Measurements from ENCODE around the gene TRPC1.
"Not testable (repeated sequence)": the region's sequence is repeated elsewhere in the genome, so short reads cannot be mapped to it uniquely, and the experiment has no call there.

Gene TRPC1

DNA sequence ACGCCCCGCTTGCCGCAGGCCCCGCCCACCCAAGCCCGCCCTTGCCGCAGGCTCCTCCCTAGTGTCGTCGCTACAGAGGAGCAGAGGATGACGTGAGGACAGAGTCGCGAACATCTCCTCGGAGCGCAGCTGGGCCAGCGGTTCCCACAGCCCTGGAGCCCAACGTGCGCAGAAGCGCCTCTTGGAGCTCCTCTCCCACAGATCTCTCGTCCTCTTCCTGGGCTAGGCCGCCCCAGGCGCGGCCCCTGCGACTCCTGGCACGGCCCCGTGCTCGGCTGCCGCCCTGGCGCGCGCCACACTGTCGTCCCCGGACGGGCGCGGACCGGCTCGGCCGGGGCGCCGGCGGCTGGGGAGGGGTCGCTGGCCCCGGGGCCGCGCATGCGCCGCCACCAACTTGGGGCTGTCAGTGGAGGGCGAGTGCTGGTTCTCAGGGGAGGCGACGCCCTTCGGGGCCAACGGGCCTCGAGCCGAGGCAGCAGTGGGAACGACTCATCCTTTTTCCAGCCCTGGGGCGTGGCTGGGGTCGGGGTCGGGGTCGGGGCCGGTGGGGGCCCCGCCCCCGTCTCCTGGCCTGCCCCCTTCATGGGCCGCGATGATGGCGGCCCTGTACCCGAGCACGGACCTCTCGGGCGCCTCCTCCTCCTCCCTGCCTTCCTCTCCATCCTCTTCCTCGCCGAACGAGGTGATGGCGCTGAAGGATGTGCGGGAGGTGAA lies at the start of gene TRPC1:
Gene TRPC1, plus strand, starts transcription at position 67 of the 714 bp plus-strand sequence. Its CDS starts 526 bp downstream, at position 593.
- peak; percentile 47 for DNase-seq (ENCODE audit: low read depth)

- DNase-seq (ENCODE audit: low read depth) = no peak
Observed at GRCh38 chr3:142676151-142676550, 47.7 kb upstream of the TRPC1 start.

GRCh38 chr3:142680710-142681109 lies 43.1 kb upstream of the TRPC1 start:
- no peak for DNase-seq (ENCODE audit: low read depth)

- no peak for DNase-seq (ENCODE audit: low read depth)
Observed at GRCh38 chr3:142690613-142691012, 33.2 kb upstream of the TRPC1 start.

- DNase-seq (ENCODE audit: low read depth) = no peak
Observed at GRCh38 chr3:142691527-142691926, 32.3 kb upstream of the TRPC1 start.

DNA sequence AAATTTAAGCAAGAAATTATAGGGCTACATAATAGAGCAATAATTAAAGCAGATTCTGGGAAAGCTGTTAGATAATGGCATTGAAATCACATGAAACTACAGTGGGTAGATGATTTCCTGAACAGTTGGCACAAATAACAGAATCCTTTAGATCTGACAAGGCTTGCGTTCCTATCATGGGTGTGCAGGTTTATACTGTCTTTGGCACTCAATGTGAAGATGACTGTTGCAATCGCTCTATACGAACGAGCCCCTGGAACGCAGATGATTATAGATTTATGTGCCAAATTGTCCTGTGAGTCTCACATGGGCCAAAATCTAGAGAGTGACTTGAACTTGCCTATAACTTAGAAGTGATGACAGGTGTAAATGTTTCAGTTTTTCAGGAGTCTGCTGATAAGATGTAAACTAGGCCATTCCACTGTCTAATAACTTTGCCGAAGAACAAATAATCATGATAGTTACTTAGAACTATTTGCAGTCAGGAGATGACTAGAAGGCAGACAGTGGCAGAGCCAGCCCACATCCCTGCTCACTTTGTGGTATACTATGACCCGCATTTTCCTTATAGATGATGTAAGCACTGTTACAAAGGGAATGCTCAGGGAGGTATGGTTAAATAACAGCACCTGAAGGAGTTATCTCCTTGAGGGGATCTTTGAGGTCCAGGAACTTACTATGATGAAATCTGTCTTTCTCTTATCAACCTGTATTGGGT lies 30.5 kb upstream of the TRPC1 start:
- DNase-seq (ENCODE audit: low read depth) = no peak

- no peak for DNase-seq (ENCODE audit: low read depth)
Observed at GRCh38 chr3:142694225-142694624, 29.6 kb upstream of the TRPC1 start.

DNA sequence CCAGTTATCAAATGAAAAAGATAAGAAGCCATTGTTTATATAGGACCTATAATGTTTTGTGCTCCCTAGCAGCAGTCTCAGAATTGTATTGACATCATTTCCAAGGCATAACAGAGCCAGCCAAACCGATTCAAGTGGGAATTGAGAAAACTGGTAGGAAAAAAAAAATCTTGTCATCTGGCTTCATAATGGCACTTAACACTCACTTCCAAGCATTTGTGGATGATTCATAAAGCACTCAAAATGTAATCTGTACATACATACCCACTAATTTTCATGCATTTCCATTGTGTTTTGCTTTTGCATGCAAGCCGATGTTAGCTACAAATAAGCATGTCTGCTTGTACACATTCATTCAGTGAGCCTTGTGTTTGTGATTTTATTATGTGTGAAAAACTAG lies 18.6 kb upstream of the TRPC1 start:
- DNase-seq (ENCODE audit: low read depth) = peak; percentile 18

DNA sequence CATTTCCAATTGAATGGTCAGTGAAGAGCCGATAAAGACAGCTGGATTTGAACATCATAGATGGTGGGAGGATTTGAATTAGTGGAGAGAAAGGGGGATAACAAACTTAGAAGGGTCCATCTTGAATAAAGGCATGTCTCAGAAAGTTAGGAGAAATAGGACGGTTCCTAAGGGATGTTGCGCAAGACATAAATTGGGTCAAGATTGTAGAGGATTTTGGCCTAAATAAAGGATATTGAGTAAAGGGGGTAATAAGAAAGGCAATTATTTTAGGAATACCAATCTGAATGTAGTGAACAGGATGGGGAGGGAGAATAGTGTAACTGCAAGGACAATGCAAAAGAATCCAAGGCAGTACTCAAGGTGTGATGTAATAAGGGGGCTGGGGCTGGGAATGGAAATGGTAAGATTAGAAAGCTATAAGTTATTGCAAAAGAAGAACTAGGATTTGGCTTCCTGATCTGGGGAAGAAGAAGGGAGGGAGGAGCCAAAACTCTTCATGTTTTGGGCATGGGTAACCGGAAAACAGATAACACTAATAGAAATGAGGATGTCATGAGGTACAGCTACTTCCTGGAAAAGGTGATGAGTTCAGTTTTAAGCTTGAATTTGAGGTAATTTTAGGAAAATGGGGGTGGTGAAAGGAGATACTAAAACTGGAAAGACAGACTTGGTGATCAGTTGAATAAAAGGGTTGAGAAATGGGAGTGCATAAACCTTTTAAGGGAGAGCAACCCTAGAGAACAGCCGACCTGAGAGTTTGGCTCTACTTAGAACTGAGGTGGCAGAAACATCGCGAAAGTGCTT lies 17.3 kb upstream of the TRPC1 start:
- DNase-seq (ENCODE audit: low read depth) = no peak

DNA sequence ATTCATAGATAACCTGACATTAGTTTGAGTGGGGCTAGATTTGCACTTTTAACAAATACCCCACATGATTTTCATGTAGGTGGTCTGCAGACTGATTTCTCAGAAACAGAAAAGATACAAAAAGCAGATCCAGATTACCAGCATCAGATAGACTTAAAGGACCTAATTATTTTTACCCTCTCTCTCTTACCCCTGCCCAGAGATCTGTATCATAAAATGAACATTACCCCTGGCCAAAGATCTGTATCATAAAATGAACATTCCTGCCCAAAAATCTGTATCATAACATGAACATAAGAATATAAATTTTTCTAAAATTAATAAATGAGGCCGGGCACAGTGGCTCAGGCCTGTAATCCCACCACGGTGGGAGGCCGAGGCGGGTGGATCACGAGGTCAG lies 14.6 kb upstream of the TRPC1 start:
- no peak for DNase-seq (ENCODE audit: low read depth)

DNA sequence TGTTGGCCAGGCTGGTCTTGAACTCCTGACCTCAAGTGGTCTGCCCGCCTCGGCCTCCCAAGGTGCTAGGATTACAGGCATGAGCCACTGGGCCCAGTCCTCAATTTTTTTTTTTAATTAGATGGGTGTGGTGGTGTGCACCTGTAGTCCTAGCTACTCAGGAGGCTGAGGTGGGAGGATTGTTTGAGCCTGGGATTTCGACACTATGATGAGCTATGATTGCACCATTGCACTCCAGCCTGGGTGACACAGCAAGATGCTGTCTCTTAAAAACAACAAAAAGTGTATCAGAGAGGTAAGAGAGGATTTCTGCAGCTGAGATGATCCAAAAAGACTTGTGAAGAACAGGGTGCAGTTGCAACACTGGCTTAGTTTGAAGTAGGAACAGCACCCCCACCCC lies 9.0 kb upstream of the TRPC1 start:
- not testable (repeated sequence) for DNase-seq (ENCODE audit: low read depth)

DNA sequence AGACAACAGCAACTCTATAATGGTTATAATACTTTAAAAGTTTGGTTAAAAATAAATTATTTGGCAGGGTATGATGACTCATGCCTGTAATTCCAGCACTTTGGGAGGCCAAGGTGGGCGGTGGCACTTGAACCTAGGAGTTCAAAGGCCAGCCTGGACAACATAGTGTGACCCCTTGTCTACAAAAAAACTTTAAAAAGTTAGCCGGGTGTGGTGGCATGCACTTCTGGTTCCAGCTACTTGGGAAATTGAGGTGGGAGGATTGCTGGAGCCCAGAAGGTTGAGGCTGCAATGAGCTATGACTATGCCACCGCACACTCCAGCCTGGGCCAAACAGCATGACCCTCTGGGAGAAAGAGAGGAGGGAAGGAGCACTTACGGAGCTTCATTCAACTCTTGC lies 7.7 kb upstream of the TRPC1 start:
- no peak for DNase-seq (ENCODE audit: low read depth)

DNA sequence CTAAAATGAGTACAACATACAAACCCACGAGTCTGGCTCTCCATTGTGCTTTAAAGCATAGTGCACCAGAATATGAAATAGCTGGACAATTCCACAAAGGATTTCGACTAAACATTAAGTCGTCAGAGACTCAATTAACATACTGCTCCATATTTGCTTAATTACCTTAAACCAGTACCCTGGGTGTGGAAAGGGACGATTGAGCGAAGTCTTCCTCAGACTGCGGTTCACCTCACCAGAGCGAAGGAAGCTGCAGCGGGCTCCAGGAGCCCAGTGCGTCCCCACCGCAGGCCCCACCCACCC lies 218 bp upstream of the TRPC1 start:
- no peak for DNase-seq (ENCODE audit: low read depth)

DNA sequence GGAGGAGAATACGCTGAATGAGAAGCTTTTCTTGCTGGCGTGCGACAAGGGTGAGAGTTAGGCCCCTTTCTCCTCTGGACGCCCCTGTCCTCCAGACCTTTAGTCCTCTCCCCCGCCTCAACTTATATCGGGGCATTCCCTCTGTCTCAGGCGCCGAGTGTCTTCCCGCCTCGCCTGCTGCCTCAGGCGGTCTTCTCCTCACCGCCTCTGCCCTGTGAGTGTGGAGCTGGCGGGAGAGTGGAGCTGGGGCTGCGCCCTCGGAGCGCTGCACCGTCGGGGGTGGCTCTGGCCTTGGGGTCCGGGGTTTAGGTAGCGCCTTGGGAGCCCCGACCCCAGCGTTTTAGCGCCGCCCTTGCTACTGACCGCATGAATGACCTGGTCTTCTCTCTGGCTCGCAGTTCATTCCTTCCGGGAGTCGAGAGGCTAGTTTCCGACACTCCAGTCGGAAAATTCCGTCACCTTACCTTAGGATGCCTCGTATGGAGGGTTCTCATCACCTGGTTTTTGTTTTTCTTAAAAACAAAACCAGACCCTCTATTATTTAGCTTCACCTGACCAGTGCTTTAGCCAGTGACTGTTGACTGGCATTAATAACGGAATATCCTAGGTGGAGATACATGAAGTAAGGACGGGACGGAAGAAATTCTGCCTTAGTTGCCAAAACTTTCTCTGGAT lies 985 bp downstream of the TRPC1 start:
- no peak for DNase-seq (ENCODE audit: low read depth)

DNA sequence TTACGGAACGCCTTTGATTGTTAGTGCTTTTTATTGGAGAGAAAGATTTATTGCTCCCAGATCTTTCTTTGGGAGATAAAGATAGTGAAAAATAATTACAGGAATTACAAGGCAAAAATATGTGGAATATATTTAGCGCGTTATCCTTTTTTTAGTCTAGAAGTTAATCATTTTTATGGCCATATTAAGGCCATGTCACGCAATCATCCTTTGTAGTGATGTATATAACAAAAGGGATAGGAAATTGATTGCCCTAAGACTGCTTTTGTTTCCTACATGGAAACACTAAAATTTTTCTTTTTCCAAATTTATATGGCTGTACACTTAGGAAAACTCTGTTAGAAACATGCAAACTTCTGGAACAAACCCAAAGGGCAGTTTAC lies 1.5 kb downstream of the TRPC1 start:
- no peak for DNase-seq (ENCODE audit: low read depth)

- no peak for DNase-seq (ENCODE audit: low read depth)
Observed at GRCh38 chr3:142726017-142726416, 2.2 kb downstream of the TRPC1 start.

DNA sequence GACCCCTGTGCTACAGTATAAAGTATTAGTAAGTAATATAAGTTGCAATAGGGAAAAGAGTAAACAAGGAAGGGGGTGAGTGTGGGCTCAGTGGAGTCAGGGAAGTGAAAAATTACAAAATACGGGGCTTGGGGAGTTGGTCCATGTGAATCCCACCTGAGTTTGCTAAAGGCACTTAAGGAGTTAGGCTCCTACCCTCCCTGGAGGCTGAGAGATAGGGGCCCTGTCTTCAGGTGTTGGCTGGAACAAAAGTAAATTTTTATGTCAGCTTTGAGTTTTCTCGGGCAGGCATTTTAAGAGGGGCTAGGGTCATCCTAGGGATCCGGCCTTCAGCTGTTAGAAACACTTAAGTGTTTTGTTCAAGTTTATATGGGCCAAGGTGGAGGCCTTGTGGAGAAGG lies 8.2 kb downstream of the TRPC1 start:
- no peak for DNase-seq (ENCODE audit: low read depth)

GRCh38 chr3:142734834-142735233 lies 11.0 kb downstream of the TRPC1 start:
- DNase-seq (ENCODE audit: low read depth) = no peak

DNA sequence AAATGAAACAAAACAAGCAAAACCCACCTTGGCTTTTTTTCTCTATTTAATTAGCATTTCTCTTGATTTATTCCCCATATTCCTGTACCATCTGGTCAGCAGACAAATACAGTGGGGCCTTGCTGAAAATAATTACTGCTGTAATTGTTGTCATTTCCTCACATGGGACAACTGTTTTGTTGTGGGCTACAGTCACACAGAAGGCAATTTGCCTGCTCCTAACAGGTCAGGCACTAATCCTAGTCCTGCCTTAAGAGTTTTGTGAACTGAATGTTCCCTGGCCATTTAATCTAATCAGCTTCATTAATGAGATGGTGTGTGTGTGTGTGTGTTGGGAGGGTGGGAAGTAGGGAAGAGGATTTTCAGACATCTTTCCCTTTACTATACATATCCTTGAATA lies 11.6 kb downstream of the TRPC1 start:
- DNase-seq (ENCODE audit: low read depth) = no peak

DNA sequence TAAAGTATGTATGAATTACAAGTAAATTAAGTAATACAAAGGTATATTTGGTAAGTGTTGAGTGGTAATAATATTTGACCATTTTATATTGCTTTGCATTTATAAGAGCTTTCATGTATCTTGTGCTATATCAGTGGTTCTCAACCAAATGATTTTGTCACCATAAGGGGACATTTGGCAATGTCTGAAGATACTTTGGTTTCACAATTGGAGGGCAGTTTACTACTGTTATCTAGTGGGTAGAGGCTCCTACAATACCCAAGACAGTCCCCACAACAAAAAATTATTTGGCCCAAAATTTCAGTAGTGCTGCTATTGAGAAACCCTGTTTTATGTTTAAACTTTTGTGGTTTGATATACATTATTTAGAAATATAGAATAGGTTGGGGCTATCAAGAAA lies 14.6 kb downstream of the TRPC1 start:
- no peak for DNase-seq (ENCODE audit: low read depth)

- DNase-seq (ENCODE audit: low read depth) = no peak
Observed at GRCh38 chr3:142746646-142747045, 22.8 kb downstream of the TRPC1 start.

DNA sequence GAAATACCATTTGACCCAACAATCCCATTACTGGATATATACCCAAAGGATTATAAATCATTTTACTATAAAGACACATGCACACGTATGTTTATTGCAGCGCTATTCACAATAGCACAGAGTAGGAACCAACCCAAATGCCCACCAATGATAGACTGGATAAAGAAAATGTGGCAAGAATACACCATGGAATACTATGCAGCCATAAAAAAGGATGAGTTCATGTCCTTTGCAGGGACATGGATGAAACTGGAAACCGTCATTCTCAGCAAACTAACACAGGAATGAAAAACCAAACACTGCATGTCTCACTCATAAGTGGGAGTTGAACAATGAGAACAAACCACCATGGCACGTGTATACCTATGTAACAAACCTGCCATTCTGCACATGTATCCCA lies 26.7 kb downstream of the TRPC1 start:
- not testable (repeated sequence) for DNase-seq (ENCODE audit: low read depth)

DNA sequence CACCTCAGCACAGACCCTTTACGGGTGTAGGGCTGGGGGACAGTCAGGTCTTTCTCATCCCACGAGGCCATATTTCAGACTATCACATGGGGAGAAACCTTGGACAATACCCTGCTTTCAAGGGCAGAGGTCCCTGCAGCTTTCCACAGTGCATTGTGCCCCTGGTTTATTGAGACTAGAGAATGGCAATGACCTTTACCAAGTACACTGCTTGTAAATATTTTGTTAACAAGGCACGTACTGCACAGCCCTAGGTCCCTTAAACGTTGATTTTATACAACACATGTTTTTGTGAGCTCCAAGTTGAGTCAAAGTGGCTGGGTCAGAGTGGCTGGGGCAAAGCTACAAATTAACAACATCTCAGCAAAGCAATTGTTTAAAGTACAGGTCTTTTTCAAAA lies 28.8 kb downstream of the TRPC1 start:
- DNase-seq (ENCODE audit: low read depth) = not testable (repeated sequence)
